GM19043 (cell line): ENCODE results near the gene NAA10.

ENCODE experiments used
- ATAC-seq: cut with Tn5 transposase; IDR thresholded peaks from one replicate; pipeline ENCODE4 v1.9.1; 2021; ENCODE audit warnings: low read depth; ENCODE audit not compliant: unreplicated experiment

The NAA10 gene

DNA sequence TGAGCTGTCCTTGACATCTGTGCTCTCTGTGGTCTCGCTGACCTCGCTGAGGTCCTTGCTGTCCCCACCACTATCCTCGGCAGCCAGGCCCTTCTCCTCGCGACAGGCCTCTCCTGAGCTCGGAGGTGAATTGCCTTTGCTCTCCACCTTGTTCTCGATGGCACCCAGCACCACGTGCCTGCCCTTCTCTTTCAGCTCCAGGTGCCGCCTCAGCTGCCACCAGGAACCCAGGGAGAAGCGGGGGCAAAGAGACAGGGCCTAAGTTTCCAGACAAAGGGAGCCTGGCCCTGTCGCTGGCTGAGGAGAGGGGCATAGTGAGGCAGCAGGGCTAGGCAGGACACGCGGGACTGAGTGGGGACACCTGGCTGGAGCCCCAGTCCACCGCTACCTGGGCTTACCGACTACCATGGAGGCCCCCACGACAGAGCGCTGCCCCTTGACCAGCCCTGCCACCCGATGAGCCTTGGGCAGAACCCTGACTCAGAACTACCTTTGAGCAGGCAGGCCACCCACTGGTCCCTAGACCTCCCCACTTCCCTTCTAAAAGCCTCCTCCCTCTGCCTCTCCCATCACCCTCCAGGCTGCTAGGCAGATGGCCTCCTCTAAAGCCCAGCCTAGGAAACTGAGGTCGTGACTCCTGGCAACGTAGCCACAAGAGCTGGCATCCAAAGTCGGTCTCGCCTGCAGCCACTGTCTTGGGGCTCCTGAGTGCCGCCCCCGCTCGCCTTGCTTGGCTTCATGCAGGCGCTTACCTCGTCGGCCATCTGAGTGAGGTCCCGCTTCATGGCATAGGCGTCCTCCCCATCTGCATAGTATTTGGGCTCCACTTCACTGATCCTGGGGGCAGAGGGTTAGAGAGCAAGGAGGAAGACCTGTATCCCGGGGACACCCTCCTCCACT is 4.6 kb downstream of the NAA10 start:
- ATAC-seq, result no peak

- ATAC-seq, result no peak
Observed at GRCh38 chrX:153929576-153929975, 5.3 kb downstream of the NAA10 start.

- ATAC-seq, result no peak
Observed at GRCh38 chrX:153928846-153929245, 6.0 kb downstream of the NAA10 start.

DNA sequence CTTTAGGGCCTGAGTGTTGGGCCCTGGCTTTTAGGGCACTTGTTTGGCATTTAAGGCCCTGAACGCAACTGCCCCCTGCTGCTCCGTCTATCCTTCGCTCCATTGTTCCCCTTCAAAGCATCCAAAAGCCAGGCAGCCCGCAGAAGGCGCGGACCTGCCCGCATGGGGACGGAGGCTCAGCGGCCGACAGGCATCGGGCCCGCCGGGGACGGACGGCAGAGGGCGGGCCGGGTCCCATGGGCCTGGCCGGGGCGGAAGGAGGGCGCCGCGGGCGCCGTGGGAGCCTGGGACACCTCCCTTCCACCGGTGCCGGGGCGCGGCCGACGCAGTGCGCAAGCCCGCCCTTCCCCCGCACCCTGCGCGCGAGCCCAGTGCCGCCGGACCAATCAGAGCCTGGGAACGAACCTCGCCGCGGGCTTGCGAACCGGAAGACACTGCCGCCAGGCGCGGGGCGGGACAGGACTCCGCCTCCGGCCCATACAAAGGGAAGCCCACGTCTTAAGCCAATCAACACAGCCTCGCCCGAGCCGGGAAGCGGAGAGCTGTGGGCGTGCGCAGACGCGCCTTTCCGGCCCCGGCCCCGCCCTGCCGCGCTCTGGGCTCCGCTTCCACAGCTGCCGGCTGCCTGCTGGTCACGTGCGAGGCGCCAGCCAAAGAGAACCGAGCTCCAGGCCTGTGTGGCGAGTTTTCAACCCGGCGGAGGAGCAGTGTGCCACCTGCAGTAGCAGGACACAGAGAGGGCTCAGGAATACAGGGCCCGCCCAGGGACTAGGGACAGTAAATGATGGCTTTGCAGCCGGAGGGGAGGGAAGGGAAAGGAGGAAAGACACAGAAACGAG is 6.7 kb downstream of the NAA10 start:
- peak; percentile 62 for ATAC-seq

GRCh38 chrX:153927672-153927921 is 7.2 kb downstream of the NAA10 start:
- ATAC-seq, result no peak

GRCh38 chrX:153926858-153927671 is 7.8 kb downstream of the NAA10 start:
- ATAC-seq, result peak; percentile 32

- ATAC-seq, result no peak
Observed at GRCh38 chrX:153926552-153926857, 8.3 kb downstream of the NAA10 start.

GRCh38 chrX:153925739-153926551 is 8.9 kb downstream of the NAA10 start, which contains the start of gene ARHGAP4:
Gene ARHGAP4, minus strand, starts transcription at chrX:153926264. Its CDS starts 62 bp downstream, at chrX:153926202.
- no peak for ATAC-seq

- ATAC-seq, result no peak
Observed at GRCh38 chrX:153925387-153925738, 9.5 kb downstream of the NAA10 start.

GRCh38 chrX:153924149-153924861 is 10.5 kb downstream of the NAA10 start:
- no peak for ATAC-seq

GRCh38 chrX:153922932-153923857 is 11.6 kb downstream of the NAA10 start:
- no peak for ATAC-seq

DNA sequence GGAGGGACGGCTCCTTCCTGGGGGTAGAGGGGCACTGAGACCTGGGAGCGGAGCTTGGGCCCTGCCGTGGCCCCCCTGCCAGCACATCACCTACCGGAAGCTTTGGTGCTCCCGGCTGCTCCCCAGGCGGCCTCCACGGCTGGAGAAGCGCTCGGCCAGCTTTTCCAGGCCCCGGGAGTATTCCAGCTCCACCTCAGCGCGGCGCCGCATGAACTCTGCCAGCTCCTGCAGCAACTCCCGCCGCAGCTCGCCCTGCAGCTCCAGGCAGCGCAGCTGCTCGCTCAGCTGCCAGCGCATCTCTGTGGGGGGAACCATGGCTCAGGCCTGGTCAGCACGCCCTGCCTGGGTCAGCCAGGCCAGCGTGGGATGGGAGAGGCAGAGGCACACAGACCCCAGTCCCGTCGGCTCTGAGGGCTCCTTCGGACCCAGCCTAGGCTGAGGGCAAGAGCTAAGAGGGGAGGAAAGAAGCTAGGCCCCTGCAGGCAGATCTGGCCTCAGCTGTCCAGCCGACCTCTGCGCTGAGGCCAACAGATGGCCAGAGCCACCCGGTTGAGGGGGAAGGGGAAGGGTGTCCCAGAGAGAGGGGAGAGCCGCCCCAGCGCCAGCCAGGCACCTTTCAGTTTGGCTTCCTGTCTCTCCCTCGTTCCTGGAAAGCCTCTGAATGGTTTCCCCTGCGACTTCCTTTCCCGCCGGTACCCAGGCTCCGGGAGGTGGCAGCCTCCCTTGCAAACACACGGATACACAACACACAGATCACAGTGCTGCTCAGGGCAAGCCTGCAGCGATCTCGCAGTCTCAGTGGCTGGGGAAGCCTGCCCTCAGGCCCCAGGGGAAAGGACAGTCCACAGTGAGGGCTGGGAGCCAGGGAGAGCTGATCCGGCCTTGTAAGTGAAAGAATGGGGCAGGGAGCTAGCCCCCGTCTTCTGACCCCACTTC is 13.1 kb downstream of the NAA10 start:
- no peak for ATAC-seq

DNA sequence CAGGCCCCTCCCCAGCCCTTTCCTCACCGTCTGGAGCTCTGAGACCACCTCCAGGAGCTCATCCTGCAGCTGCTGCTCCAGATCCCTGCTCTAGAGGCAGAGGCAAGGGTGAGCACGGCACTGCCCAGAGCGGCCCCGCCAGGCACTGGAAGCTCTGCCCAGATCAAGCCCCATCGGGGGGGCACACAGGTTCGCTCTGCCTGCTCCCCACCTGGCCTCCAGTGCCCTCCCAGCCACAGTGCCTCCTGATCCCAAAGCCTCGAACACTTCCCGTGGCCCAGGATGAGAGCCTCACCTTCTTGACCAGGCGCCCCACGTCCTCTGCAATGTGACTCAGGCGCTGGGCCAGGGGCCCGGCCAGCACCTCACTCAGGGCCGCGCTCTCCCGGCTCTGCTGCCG is 13.8 kb downstream of the NAA10 start:
- ATAC-seq, result no peak

DNA sequence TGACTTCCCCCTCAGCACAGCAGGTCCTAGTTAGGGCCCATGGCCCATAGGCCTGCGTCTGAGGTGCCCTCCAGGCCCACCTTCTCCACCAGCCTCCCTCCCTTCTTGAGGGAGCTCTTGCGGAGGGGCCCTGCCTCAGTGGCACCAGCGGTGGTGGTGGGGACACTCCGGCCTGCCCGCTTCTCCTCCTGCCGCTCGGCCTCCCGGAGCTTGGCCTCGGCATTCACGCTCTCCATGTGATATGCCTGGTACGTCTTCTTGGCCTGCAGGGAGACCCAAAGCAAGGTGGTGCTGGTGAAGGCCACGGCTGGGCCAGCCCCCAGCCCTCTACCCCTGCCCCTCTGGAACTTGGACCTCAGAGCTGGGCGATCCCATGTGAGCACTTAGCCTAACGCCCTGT is 14.3 kb downstream of the NAA10 start:
- no peak for ATAC-seq

- ATAC-seq, result no peak
Observed at GRCh38 chrX:153919281-153919680, 15.6 kb downstream of the NAA10 start.

GRCh38 chrX:153917869-153918268 is 17.0 kb downstream of the NAA10 start:
- no peak for ATAC-seq

- ATAC-seq, result no peak
Observed at GRCh38 chrX:153913701-153914100, 21.1 kb downstream of the NAA10 start.

DNA sequence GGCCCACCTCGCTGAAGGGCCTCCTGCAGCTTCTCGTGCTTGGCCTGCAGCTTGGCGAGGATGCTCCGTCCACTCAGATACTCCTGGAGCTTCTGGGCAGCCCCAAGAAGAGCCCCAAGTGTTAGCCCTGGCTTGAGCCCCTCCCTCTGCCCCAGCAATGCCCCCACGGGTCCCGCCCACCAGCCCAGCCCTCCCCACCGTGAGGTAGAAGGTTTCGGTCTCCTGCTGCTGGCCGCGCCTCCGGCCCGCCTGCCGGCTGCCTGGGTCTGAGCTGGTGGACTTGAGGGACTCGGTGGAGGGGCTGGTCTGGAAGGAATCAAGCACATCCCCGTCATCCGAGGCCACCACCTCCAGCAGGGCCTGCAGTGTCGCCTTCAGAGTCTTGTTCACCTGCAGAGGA is 21.6 kb downstream of the NAA10 start:
- ATAC-seq, result no peak
